Psoas muscle (tissue), 8 donors: Measurements from ENCODE around the gene ATP9A. TPM values are rescaled to one million over a fixed set of nuclear protein-coding genes. Genes with fewer than 3 reads are reported as not detected.

ENCODE experiments used
- ATAC-seq, 4 donors: fragments of 200-7000 bp; cut with Tn5 transposase; one replicate each; pipeline ENCODE4 v1.9.1; 2020; ENCODE audit warnings: moderate library complexity in 3 of 4, mild to moderate bottlenecking in 2 of 4
- DNase-seq, 2 donors: peaks; one replicate each; pipeline ENCODE4 v3.0.0-alpha.2; 2020
- H3K27ac ChIP-seq: fragments of 200-600 bp; one replicate; pipeline ENCODE4 v1.8.0; 2022
- H3K27me3 ChIP-seq, 3 donors: fragments of 200-600 bp in 1 of 3; one replicate each; pipeline versions ENCODE4 v1.6.1 to v1.8.0; 2013 to 2022; ENCODE audit warnings: low read length in 2 of 3, mild to moderate bottlenecking in 2 of 3, moderate library complexity in 1 of 3; ENCODE audit not compliant: insufficient read depth in 3 of 3
- H3K36me3 ChIP-seq, 2 donors: fragments of 200-600 bp in 1 of 2; one replicate each; pipeline versions ENCODE4 v1.6.1 to v1.8.0; 2013 to 2022; ENCODE audit warnings: low read depth in 1 of 2, mild to moderate bottlenecking in 1 of 2, moderate library complexity in 1 of 2; ENCODE audit not compliant: insufficient read depth in 1 of 2
- H3K4me1 ChIP-seq: fragments of 200-600 bp; one replicate; pipeline ENCODE4 v1.8.0; 2022
- H3K4me3 ChIP-seq: fragments of 200-600 bp; one replicate; pipeline ENCODE4 v1.8.0; 2022; ENCODE audit warnings: mild to moderate bottlenecking
- H3K9me3 ChIP-seq: fragments of 200-600 bp; one replicate; pipeline ENCODE4 v1.8.0; 2022
- WGBS, 3 donors: extraction: QIAGEN DNeasy Blood & Tissue Kit; methylation state at CpG; one replicate each; pipeline versions ENCODE4 v1.1.6 to v1.1.7; 2013; 5-methylcytosine and 5-hydroxymethylcytosine counted together
- intact Hi-C, 2 donors: fragments of 100-400 bp; cut with DNase I; formaldehyde crosslinking; loops; one replicate each; pipeline versions ENCODE4 v1.11.0 to v1.14.2; 2022
- polyA plus RNA-seq, 3 donors: library from polyadenylated mRNA; stranded (reverse); fragments of 200-250 nt; gene quantifications; one replicate each; pipeline ENCODE4 v1.2.3, GENCODE V29; 2013
- total RNA-seq, 4 donors: library from RNA; stranded (reverse); fragmentation: NEBNext Ultra II Directional in 2 of 4; extraction: Animal tissue kit (Norgen Biotek cat#: 25700) in 2 of 4; gene quantifications; one replicate each; pipeline versions ENCODE4 v1.2.1 to v1.2.4, GENCODE V29; 2021 to 2023
- TF ChIP-seq, protein P1 (sequence below): fragments of 200-600 bp; IDR thresholded peaks from one replicate; pipeline ENCODE4 v1.8.0; 2022; ENCODE audit warnings: antibody characterized with exemption
- donor health status: healthy with polysubstance abuse.
- donor health status: DM: no; HTN: no; CAD: no; lungs with moderate emphysema.
- donor health status: Bipolar disorder and iron deficiency.
- donor health status: healthy.
- donor health status: DM: yes; HTN: yes; CAD: no.
- donor health status: DM: no; HTN: no; CAD: no.
- donor health status: DM: no; HTN: no; CAD: no.
- donor health status: DM: yes; HTN: yes; CAD: no.

Gene ATP9A
- total and polyA plus RNA-seq, 7 donors, result 1.8 to 42.3 (median 17.2) TPM

DNA sequence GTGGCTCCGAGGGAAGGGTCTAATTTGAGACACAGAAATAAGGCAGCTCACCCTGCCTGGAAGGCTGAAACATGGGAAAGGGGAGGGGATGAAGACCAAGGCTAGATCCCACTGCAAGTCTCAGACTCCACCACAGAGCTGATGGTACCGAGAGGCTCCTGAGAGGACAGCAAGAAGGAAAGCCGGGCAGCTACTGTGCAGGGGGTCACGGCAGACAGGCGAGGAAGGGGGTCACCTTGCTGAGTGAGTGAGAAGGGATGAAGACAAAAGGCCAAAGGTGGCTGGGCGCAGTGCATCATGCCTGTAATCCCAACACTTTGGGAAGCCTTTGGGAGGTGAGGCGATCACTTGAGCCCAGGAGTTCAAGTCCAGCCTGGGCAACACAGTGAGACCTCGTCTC, 100.7 kb downstream of the ATP9A start:
- H3K36me3 ChIP-seq, result peaks cover 4 to 37% of the 10 kb centered on the region in 2 donors
- no peak overlapping the region for H3K4me3 ChIP-seq
- ATAC-seq, result no peak
- TF ChIP-seq, protein P1, sequence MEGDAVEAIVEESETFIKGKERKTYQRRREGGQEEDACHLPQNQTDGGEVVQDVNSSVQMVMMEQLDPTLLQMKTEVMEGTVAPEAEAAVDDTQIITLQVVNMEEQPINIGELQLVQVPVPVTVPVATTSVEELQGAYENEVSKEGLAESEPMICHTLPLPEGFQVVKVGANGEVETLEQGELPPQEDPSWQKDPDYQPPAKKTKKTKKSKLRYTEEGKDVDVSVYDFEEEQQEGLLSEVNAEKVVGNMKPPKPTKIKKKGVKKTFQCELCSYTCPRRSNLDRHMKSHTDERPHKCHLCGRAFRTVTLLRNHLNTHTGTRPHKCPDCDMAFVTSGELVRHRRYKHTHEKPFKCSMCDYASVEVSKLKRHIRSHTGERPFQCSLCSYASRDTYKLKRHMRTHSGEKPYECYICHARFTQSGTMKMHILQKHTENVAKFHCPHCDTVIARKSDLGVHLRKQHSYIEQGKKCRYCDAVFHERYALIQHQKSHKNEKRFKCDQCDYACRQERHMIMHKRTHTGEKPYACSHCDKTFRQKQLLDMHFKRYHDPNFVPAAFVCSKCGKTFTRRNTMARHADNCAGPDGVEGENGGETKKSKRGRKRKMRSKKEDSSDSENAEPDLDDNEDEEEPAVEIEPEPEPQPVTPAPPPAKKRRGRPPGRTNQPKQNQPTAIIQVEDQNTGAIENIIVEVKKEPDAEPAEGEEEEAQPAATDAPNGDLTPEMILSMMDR, result no peak
- no peaks in the 10 kb centered on the region for H3K9me3 ChIP-seq
- no peaks in the 10 kb centered on the region for H3K27me3 ChIP-seq
- no peaks in the 10 kb centered on the region for H3K4me1 ChIP-seq
- WGBS, 3 donors, result 92 to 93% (median 93%) methylated on average over 8 of the region's 8 CpGs
- DNase-seq, result no peak
- H3K27ac ChIP-seq, result no peak overlapping the region
- intact Hi-C loops, result no loop called here

DNA sequence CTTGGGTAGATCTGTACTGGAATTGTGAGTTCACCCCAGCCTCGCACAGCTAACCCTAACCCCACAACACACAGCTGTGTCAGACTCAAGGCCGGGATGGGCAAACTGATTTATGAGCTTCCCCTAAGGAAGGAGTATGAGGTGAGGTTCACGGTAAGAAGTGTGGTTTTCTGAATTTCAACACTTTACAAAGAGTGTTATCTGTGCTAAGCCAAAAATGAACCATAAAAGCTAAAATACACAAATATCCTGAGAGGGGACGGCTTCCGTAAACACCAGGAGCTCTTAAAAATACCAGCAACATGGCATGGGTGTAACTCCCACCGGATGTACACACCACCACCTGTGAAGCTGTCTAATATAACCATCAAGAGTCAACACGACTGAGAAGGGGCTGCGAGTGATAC, 101.2 kb downstream of the ATP9A start:
- ATAC-seq, result no peak
- peaks cover 4 to 34% of the 10 kb centered on the region in 2 donors for H3K36me3 ChIP-seq
- intact Hi-C loops, result no loop called here

DNA sequence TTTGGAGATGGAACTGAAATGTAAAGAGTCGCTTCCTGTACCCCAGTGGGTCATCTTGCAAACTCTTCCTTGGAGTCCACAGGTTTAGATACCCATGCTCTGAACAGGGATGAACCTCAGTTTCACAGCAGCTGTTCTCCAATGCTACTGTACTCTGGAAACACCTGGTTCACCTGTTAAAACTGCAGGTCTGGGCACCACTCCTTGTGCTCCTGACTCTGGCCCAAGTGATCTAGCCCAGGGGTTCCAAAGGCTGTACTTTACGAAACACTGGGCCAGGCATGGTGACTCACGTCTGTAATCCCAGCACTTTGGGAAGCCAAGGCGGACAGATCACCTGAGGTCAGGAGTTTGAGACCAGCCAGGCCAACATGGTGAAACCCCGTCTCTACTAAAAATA, 102.1 kb downstream of the ATP9A start:
- Histone ChIP-seq H3K4me3 (no peak overlapping the region), H3K9me3 (no peaks in the 10 kb centered on the region), H3K36me3 (peaks cover 4 to 34% of the 10 kb centered on the region in 2 donors), H3K27me3 (no peaks in the 10 kb centered on the region), H3K27ac (no peak overlapping the region), H3K4me1 (no peaks in the 10 kb centered on the region)
- ATAC-seq (no peak), DNase-seq (no peak)
- TF ChIP-seq, protein P1, result no peak
- intact Hi-C loops, result no loop called here
- WGBS, 3 donors, result 84 to 91% (median 90%) methylated on average over 5 of the region's 5 CpGs

More for the DNA sequence above, 101.2 kb downstream of the ATP9A start:
- no peak for DNase-seq
- Histone ChIP-seq H3K27ac (no peak overlapping the region), H3K27me3 (no peaks in the 10 kb centered on the region), H3K9me3 (no peaks in the 10 kb centered on the region), H3K4me1 (no peaks in the 10 kb centered on the region), H3K4me3 (no peak overlapping the region)
- 77 to 80% (median 79%) methylated on average over 8 of the region's 8 CpGs for WGBS, 3 donors
- TF ChIP-seq, protein P1, result no peak

DNA sequence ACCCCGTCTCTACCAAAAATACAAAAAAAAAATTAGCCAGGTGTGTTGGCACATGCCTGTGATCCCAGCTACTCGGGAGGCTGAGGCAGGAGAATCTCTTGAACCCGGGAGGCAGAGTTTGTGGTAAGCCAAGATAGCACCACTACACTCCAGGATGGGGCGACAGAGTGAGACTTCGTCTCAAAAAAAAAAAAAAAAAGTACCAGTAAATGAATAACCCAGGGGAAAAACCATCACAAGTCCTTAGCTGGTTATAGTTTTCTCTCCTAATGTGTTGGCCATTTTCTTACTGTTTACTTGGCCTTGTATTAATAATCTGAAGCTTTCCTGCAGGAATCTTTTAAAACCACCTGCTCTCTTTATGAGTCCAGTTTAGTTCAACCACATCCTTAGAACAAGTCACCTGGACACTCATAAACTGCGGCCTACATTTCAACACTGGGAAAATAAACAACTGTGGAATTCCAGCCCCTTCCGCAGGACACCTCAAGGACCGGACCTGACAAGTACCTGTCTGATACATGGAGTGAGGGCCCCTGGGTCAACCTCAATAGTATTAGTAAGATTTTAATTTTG, 102.6 kb downstream of the ATP9A start:
- H3K4me3 ChIP-seq, result no peak overlapping the region
- no peaks in the 10 kb centered on the region for H3K9me3 ChIP-seq
- no peak for ATAC-seq
- 91 to 94% (median 94%) methylated on average over 8 of the region's 8 CpGs for WGBS, 3 donors
- H3K36me3 ChIP-seq, result peaks cover 4 to 30% of the 10 kb centered on the region in 2 donors
- H3K4me1 ChIP-seq, result no peaks in the 10 kb centered on the region
- intact Hi-C loops, result no loop called here
- no peaks in the 10 kb centered on the region for H3K27me3 ChIP-seq
- no peak for DNase-seq
- TF ChIP-seq, protein P1, result no peak
- H3K27ac ChIP-seq, result no peak overlapping the region

DNA sequence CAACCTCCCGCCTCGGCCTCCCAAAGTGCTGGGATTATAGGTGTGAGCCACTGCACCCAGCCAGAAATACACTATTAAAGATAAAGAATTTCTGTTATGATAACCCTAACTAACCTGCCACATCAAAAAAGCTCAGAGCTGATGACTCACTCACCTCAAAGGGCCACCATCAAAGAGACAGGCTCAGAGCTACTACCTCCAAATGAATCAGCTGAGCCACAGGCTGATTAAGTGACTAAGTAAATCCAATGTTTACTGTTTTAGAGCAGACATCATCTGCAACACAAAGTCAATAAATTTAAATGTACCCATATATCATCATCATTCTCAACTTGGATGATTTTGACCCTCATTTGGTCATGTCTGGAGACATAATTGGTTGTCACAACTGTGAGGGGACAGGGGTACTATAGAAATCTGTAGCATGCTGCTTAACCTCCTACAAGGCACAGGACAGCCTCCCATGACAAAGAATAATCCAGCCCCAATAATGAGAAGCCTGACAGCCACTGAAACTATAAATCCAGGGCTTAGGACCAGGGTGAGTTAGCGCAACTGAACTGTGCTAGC, 106.5 kb downstream of the ATP9A start:
- no peak overlapping the region for H3K27ac ChIP-seq
- ATAC-seq (no peak), DNase-seq (no peak)
- 92 to 99% (median 98%) methylated on average over 3 of the region's 3 CpGs for WGBS, 3 donors
- intact Hi-C loops, result no loop called here
- no peaks in the 10 kb centered on the region for H3K27me3 ChIP-seq
- no peak overlapping the region for H3K4me3 ChIP-seq
- TF ChIP-seq, protein P1, result no peak
- no peaks in the 10 kb centered on the region for H3K9me3 ChIP-seq
- no peaks in the 10 kb centered on the region for H3K4me1 ChIP-seq
- peaks cover 0 to 4% of the 10 kb centered on the region in 2 donors for H3K36me3 ChIP-seq
